OCI-LY1 (cell line): ENCODE measurements around the gene ITCH.
"Not testable (repeated sequence)": the region's sequence is repeated elsewhere in the genome, so short reads cannot be mapped to it uniquely, and the experiment has no call there.

Source experiments
- H2AFZ ChIP-seq: fragments of 200-600 bp; sonication (generic), shearing (Covaris generic); 2 replicates; pipeline ENCODE4 v1.6.0; 2014; ENCODE audit warnings: antibody characterized with exemption, mild to moderate bottlenecking, low read length
- H3F3A ChIP-seq: fragments of 200-600 bp; sonication (generic), shearing (Covaris generic); 2 replicates; pipeline ENCODE4 v1.6.0; 2014; ENCODE audit warnings: mild to moderate bottlenecking, antibody characterized with exemption, low read length, moderate library complexity; ENCODE audit not compliant: insufficient read depth
- H3K27ac ChIP-seq: fragments of 200-600 bp; sonication (generic); 2 replicates; pipeline ENCODE4 v1.5.1; 2014; ENCODE audit warnings: low read length, mixed run types, mild to moderate bottlenecking, low read depth; ENCODE audit not compliant: poor library complexity, severe bottlenecking
- H3K27me3 ChIP-seq: fragments of 200-600 bp; sonication (generic); 2 replicates; pipeline ENCODE4 v1.6.0; 2014; ENCODE audit warnings: antibody characterized with exemption, mild to moderate bottlenecking, low read length, moderate library complexity; ENCODE audit not compliant: insufficient read depth
- H3K36me3 ChIP-seq: fragments of 200-600 bp; sonication (generic); 2 replicates; pipeline ENCODE4 v1.6.1; 2014; ENCODE audit warnings: mild to moderate bottlenecking, antibody characterized with exemption, low read length, moderate library complexity, mixed read lengths; ENCODE audit not compliant: insufficient read depth
- H3K4me1 ChIP-seq: fragments of 200-600 bp; sonication (generic); 2 replicates; pipeline ENCODE4 v1.5.1; 2014; ENCODE audit warnings: mild to moderate bottlenecking, low read length, moderate library complexity; ENCODE audit not compliant: insufficient read depth, severe bottlenecking
- H3K4me2 ChIP-seq: fragments of 200-600 bp; sonication (generic), shearing (Covaris generic); 2 replicates; pipeline ENCODE4 v1.6.1; 2014; ENCODE audit warnings: low read length
- H3K4me3 ChIP-seq: fragments of 200-600 bp; sonication (generic); 2 replicates; pipeline ENCODE4 v1.5.1; 2014; ENCODE audit warnings: low read length, low read depth, mild to moderate bottlenecking, mixed read lengths; ENCODE audit not compliant: poor library complexity, severe bottlenecking
- H3K79me2 ChIP-seq: fragments of 200-600 bp; shearing (Covaris generic); 2 replicates; pipeline ENCODE4 v1.6.1; 2016; ENCODE audit warnings: mixed run types, low read length, mixed read lengths; ENCODE audit not compliant: insufficient read depth
- H3K9ac ChIP-seq: fragments of 200-600 bp; sonication (generic), shearing (Covaris generic); 2 replicates; pipeline ENCODE4 v1.6.1; 2014; ENCODE audit warnings: mild to moderate bottlenecking, low read length, mixed read lengths
- H3K9me2 ChIP-seq: fragments of 200-600 bp; sonication (generic), shearing (Covaris generic); 2 replicates; pipeline ENCODE4 v1.6.1; 2014; ENCODE audit warnings: low read depth, mild to moderate bottlenecking, low read length, mixed read lengths
- H3K9me3 ChIP-seq: fragments of 200-600 bp; shearing (Covaris generic); 2 replicates; pipeline ENCODE4 v1.6.1; 2014; ENCODE audit warnings: low read length, mixed read lengths
- H4K20me1 ChIP-seq: fragments of 200-600 bp; sonication (generic), shearing (Covaris generic); 2 replicates; pipeline ENCODE4 v1.6.0; 2016; ENCODE audit warnings: mild to moderate bottlenecking, low read length; ENCODE audit not compliant: insufficient read depth
- CTCF ChIP-seq: fragments of 200-600 bp; sonication (generic), shearing (Covaris generic); IDR thresholded peaks from 2 replicates; pipeline ENCODE4 v1.5.1; 2017; ENCODE audit warnings: mild to moderate bottlenecking, antibody characterized with exemption, low read length, moderate library complexity, mixed read lengths
- EZH2 ChIP-seq: fragments of 200-600 bp; sonication (generic), shearing (Covaris generic); IDR thresholded peaks from 2 replicates; pipeline ENCODE4 v1.8.0; 2017; ENCODE audit warnings: borderline replicate concordance, mixed run types, mild to moderate bottlenecking, antibody characterized with exemption, low read length, moderate library complexity, mixed read lengths

ITCH gene

DNA sequence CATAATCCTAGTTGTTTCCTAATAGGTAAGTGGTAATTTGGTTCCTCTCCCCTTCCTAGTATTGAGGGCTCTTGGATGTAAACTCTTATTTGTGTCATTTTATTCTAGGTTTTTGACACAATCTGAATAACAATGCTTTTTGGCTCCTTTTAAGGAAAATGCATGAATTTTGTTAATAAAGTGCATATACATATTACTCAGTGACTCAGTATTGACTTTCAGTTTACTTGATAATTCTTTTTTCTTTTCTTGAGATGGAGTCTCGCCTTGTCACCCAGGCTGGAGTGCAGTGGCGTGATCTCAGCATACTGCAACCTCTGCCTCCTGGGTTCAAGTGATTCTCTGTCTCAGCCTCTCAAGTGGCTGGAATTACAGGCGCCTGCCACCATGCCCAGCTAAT is 19.1 kb downstream of the ITCH start:
- H3K9me3 ChIP-seq = no peaks in the 10 kb centered on the region
- no peak overlapping the region for H3K27ac ChIP-seq
- peaks cover 14% of the 10 kb centered on the region; the same call in 1 of the 2 replicates for H3K36me3 ChIP-seq
- H3K27me3 ChIP-seq = no peaks in the 10 kb centered on the region
- no peak overlapping the region for H2AFZ ChIP-seq
- H4K20me1 ChIP-seq = no peaks in the 10 kb centered on the region
- no peak for TF ChIP-seq EZH2
- no peak for TF ChIP-seq CTCF
- no peak overlapping the region for H3K9ac ChIP-seq
- no peaks in the 10 kb centered on the region for H3K9me2 ChIP-seq
- H3K79me2 ChIP-seq = peaks cover 63% of the 10 kb centered on the region
- peaks cover 13% of the 10 kb centered on the region for H3K4me1 ChIP-seq
- H3K4me3 ChIP-seq = no peak overlapping the region
- 0 out of 2 replicates have a peak, but pooled peaks cover 3% of the 10 kb centered on the region for H3F3A ChIP-seq
- H3K4me2 ChIP-seq = no peak overlapping the region

DNA sequence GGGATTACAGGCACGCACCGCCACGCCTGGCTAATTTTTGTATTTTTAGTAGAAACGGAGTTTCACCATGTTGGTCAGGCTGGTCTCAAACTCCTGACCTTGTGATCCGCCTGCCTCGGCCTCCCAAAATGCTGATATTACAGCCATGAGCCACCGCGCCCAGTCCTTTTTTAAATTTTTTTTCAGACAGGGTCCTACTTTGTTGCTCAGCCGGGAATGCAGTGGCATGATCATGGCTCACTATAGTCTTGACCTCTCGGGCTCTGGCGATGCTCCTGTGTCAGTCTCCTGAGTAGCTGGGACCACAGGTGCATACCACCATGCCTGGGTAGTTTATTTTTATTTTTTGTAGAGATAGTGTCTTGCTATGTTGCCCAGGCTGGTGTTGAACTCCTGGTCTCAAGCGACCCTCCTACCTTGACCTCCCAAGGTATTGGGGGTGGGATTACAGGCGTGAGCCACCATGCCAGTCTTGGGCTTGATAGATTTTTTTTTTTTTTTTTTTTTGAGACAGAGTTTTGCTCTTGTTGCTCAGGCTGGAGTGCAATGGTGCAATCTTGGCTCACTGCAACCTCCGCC is 19.9 kb downstream of the ITCH start:
- not testable (repeated sequence) for H3K9me3 ChIP-seq, H3K9me2 ChIP-seq, H2AFZ ChIP-seq, H4K20me1 ChIP-seq, H3K36me3 ChIP-seq, H3F3A ChIP-seq, H3K27ac ChIP-seq, H3K4me2 ChIP-seq, H3K4me3 ChIP-seq, H3K9ac ChIP-seq, H3K27me3 ChIP-seq
- peaks cover 21% of the 10 kb centered on the region for H3K4me1 ChIP-seq
- peaks cover 55% of the 10 kb centered on the region for H3K79me2 ChIP-seq

DNA sequence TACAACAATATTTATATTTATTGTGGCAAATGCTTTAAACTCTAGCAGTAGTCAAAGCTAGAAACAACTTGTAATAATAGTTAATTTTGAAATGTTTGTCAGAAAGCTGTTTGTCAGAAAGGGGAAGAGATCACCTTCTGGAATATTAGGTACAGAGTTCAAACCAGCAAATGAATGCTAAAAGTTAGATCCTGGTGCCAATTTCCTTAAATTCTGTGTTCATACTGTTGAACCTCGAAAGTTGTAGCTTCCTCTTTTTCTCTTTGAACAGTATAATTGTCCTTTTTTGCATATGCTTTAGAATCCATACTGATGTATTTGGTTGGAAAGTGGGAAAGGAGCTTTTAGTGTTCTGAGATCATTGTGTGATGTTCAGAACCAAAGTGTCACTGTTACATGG is 22.4 kb downstream of the ITCH start:
- Histone ChIP-seq H3K27me3 (no peaks in the 10 kb centered on the region), H3K9ac (no peak overlapping the region), H3K9me3 (no peaks in the 10 kb centered on the region), H3K9me2 (no peaks in the 10 kb centered on the region), H3K4me1 (peaks cover 29% of the 10 kb centered on the region), H3K79me2 (peaks cover 42% of the 10 kb centered on the region), H3K4me3 (no peak overlapping the region), H3K4me2 (no peak overlapping the region), H4K20me1 (no peaks in the 10 kb centered on the region), H2AFZ (no peak overlapping the region), H3K27ac (no peak overlapping the region), H3F3A (no peaks in the 10 kb centered on the region), H3K36me3 (peaks cover 18% of the 10 kb centered on the region; the same call in 1 of the 2 replicates)
- TF ChIP-seq EZH2 (no peak), CTCF (no peak)

DNA sequence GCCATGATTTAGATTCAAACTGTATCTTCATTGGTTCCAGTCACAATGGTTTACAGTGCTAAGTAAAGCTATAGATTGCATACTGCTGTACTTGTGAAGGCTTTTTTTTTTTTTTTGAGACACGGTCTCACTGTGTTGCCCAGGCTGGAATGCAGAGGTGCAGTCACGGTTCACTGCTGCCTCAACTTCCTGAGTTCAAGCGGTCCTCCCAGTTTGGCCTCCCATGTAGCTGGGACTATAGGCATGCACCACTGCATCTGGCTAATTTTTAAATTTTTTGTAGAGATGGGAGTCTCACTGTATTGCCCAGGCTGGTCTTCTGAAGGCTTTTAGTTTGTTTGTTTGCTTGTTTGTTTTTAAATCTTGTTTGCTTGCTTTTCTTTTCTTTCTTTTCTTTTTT is 24.9 kb downstream of the ITCH start:
- no peak overlapping the region for H3K4me3 ChIP-seq
- peaks cover 30% of the 10 kb centered on the region for H3K79me2 ChIP-seq

More for the DNA sequence above, 24.9 kb downstream of the ITCH start:
- H3K9me3 ChIP-seq = no peaks in the 10 kb centered on the region
- no peaks in the 10 kb centered on the region for H3F3A ChIP-seq
- no peak overlapping the region for H2AFZ ChIP-seq
- H3K27me3 ChIP-seq = no peaks in the 10 kb centered on the region
- H3K4me1 ChIP-seq = peaks cover 29% of the 10 kb centered on the region
- H3K9ac ChIP-seq = no peak overlapping the region
- H3K27ac ChIP-seq = peak overlapping the region; percentile 37
- H4K20me1 ChIP-seq = no peaks in the 10 kb centered on the region
- TF ChIP-seq CTCF = no peak
- TF ChIP-seq EZH2 = no peak
- peaks cover 23% of the 10 kb centered on the region; the same call in 1 of the 2 replicates for H3K36me3 ChIP-seq
- no peak overlapping the region for H3K4me2 ChIP-seq
- H3K9me2 ChIP-seq = no peaks in the 10 kb centered on the region
